ENCODE data around the gene MTO1.

DNA sequence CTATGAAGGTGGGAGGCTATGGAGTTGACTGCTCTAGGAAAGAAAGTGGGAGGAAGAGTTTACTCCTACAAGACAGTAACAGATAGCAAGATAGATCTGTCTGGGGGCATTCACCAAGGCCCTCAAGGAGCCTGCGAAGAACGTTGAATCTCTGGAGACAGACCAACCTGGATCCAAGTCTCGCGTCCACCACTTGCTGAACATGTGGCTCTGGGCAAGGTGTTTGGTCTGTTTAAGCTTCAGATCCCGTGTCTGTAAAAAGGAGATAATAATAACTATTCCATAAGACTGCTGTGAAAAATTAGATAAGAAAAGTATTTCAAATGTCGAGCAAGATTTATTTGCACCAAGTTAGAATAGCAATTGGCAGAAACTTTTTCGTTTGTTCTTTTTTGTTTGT is 67.4 kb downstream of the MTO1 start:
- TF ChIP-seq, protein P1, sequence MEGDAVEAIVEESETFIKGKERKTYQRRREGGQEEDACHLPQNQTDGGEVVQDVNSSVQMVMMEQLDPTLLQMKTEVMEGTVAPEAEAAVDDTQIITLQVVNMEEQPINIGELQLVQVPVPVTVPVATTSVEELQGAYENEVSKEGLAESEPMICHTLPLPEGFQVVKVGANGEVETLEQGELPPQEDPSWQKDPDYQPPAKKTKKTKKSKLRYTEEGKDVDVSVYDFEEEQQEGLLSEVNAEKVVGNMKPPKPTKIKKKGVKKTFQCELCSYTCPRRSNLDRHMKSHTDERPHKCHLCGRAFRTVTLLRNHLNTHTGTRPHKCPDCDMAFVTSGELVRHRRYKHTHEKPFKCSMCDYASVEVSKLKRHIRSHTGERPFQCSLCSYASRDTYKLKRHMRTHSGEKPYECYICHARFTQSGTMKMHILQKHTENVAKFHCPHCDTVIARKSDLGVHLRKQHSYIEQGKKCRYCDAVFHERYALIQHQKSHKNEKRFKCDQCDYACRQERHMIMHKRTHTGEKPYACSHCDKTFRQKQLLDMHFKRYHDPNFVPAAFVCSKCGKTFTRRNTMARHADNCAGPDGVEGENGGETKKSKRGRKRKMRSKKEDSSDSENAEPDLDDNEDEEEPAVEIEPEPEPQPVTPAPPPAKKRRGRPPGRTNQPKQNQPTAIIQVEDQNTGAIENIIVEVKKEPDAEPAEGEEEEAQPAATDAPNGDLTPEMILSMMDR (conservative IDR thresholded peaks at IDR 0.05; ENCODE audit: low read length): no peak
- TF ChIP-seq EZH2phosphoT487 (IDR thresholded peaks at IDR 0.05; ENCODE audit: borderline replicate concordance, low read depth, low read length): no peak
